ENCODE measurements around the gene CYP2U1. TPM values are rescaled to one million over a fixed set of nuclear protein-coding genes. Genes with fewer than 3 reads are reported as not detected.
A peak's percentile ranks its signal among the peaks of the same experiment; 100 is the strongest.
"Not testable (repeated sequence)": the region's sequence is repeated elsewhere in the genome, so short reads cannot be mapped to it uniquely, and the experiment has no call there.

The CYP2U1 gene
- total RNA-seq, 1 donor from 2014 or later: 4.4 TPM

DNA sequence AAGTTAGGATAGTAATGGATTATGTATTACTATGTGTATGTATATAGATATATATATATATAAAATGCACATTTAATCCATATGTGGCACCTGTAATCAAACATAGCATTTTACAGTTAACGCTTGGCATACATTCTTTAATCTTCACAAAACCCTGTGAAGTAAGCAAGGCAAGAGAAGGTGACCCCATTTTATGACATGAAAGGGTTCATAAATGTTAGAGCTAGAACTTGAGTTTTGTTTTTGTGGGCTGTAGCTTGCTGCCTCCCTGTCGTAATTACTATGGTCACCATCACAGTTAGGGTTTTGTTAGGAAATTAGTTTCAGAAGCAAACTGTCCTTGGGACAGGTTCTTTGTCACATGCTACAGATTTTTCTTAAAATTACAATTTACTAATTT is 13.8 kb upstream of the CYP2U1 start:
- Mint-ChIP-seq H3K9me3 (ENCODE audit: unreplicated experiment) (no peaks in the 10 kb centered on the region), H3K36me3 (ENCODE audit: unreplicated experiment) (no peaks in the 10 kb centered on the region), H3K27ac (ENCODE audit: unreplicated experiment) (no peak overlapping the region), H3K4me3 (ENCODE audit: unreplicated experiment) (no peak overlapping the region), H3K4me1 (ENCODE audit: low read depth, unreplicated experiment) (no peaks in the 10 kb centered on the region), H3K27me3 (ENCODE audit: unreplicated experiment) (no peaks in the 10 kb centered on the region)
- TF ChIP-seq, protein P1, sequence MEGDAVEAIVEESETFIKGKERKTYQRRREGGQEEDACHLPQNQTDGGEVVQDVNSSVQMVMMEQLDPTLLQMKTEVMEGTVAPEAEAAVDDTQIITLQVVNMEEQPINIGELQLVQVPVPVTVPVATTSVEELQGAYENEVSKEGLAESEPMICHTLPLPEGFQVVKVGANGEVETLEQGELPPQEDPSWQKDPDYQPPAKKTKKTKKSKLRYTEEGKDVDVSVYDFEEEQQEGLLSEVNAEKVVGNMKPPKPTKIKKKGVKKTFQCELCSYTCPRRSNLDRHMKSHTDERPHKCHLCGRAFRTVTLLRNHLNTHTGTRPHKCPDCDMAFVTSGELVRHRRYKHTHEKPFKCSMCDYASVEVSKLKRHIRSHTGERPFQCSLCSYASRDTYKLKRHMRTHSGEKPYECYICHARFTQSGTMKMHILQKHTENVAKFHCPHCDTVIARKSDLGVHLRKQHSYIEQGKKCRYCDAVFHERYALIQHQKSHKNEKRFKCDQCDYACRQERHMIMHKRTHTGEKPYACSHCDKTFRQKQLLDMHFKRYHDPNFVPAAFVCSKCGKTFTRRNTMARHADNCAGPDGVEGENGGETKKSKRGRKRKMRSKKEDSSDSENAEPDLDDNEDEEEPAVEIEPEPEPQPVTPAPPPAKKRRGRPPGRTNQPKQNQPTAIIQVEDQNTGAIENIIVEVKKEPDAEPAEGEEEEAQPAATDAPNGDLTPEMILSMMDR (IDR thresholded peaks at IDR 0.05; ENCODE audit: partially characterized antibody, unreplicated experiment): no peak
- no peak for DNase-seq

DNA sequence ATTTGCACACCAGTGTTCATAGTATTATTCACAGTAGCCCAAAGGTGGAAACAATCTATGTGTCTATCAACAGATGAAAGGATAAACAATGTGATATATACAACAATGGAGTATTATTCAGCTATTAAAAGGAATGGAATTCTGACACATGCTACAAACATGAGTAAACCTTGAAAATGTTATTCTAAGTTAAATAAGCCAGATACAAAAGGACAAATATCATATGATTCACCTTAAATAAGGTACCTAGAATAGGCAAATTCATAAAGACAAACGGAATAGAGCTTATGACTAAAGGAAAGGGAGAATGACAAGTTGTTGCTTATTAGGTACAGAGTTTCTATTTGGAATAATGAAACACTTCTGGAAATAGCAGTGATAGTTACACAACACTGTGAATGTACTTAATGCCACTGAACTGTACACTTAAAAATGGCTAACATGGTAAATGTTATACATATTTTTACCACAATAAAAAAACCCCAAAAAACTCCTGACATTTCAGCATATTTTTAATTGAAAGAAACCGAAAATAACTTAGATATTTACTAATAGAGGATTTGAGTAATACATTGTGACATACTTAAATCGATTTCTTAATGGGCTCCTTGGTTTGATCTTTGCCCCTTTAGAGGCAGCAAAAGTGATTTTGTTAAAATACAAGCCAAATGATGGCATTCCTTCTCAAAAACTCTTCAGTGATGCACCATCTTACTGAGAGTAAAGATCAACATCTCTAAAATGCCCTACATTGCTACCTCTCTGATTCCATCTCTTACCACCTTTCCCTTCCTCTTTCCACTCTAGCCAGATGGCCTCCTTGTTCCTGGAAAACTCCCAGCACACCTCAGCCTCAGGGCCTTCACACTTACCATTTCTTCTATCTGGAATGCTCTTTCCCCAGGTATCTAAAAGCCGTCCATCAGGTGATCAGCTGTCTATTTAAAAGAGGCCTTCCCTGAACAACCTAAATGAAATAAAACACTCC is 8.6 kb upstream of the CYP2U1 start:
- TF ChIP-seq, protein P1 (IDR thresholded peaks at IDR 0.05; ENCODE audit: partially characterized antibody, unreplicated experiment): no peak
- H3K4me1 Mint-ChIP-seq (ENCODE audit: low read depth, unreplicated experiment): no peaks in the 10 kb centered on the region
- H3K36me3 Mint-ChIP-seq (ENCODE audit: unreplicated experiment): no peaks in the 10 kb centered on the region
- no peaks in the 10 kb centered on the region for H3K9me3 Mint-ChIP-seq (ENCODE audit: unreplicated experiment)
- H3K27me3 Mint-ChIP-seq (ENCODE audit: unreplicated experiment): no peaks in the 10 kb centered on the region
- H3K4me3 Mint-ChIP-seq (ENCODE audit: unreplicated experiment): no peak overlapping the region
- DNase-seq: no peak
- no peak overlapping the region for H3K27ac Mint-ChIP-seq (ENCODE audit: unreplicated experiment)

DNA sequence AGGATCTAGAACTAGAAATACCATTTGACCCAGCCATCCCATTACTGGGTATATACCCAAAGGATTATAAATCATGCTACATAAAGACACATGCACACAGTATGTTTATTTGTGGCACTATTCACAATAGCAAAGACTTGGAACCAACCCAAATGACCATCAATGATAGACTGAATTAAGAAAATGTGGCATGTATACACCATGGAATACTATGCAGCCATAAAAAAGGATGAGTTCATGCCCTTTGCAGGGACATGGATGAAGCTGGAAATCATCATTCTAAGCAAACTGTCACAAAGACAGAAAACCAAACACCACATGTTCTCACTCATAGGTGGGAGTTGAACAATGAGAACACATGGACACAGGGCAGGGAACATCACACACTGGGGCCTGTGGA is 5.6 kb upstream of the CYP2U1 start:
- not testable (repeated sequence) for DNase-seq; H3K4me1 Mint-ChIP-seq (ENCODE audit: low read depth, unreplicated experiment); H3K36me3 Mint-ChIP-seq (ENCODE audit: unreplicated experiment); H3K27ac Mint-ChIP-seq (ENCODE audit: unreplicated experiment); H3K4me3 Mint-ChIP-seq (ENCODE audit: unreplicated experiment); H3K9me3 Mint-ChIP-seq (ENCODE audit: unreplicated experiment); H3K27me3 Mint-ChIP-seq (ENCODE audit: unreplicated experiment)

DNA sequence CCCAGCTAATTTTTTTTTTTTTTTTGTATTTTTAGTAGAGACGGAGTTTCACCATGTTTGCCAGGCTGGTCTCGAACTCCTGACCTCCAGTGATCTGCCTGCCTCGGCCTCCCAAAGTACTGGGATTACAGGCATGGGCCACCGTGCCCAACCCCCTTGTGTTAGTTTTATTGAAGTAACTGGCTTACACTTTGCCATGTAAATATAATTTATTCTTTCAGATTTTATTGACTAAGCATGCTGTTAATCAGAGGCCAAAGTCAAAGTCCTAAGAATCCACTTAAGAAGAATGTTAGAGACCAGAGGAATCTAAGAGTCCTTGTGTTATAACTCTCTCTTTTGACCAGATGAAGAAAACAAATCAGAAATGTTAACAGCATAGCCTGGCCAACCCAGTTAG is 4.5 kb upstream of the CYP2U1 start:
- H3K4me3 Mint-ChIP-seq (ENCODE audit: unreplicated experiment); H3K4me1 Mint-ChIP-seq (ENCODE audit: low read depth, unreplicated experiment); H3K36me3 Mint-ChIP-seq (ENCODE audit: unreplicated experiment); H3K9me3 Mint-ChIP-seq (ENCODE audit: unreplicated experiment); DNase-seq; H3K27ac Mint-ChIP-seq (ENCODE audit: unreplicated experiment); H3K27me3 Mint-ChIP-seq (ENCODE audit: unreplicated experiment): not testable (repeated sequence)

DNA sequence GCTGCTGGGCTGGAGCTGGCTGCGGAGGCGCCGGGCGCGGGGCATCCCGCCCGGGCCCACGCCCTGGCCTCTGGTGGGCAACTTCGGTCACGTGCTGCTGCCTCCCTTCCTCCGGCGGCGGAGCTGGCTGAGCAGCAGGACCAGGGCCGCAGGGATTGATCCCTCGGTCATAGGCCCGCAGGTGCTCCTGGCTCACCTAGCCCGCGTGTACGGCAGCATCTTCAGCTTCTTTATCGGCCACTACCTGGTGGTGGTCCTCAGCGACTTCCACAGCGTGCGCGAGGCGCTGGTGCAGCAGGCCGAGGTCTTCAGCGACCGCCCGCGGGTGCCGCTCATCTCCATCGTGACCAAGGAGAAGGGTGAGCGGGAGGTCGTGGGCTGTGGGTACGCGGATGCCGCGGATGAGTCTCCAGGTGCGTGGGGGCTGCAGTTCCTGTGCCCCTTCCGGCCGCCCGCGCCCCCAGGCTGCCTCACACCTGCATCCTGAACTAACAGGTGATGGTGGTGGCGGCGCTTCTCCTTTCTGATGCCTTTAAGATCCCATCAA is 499 bp downstream of the CYP2U1 start:
- H3K4me1 Mint-ChIP-seq (ENCODE audit: low read depth, unreplicated experiment): no peaks in the 10 kb centered on the region
- H3K9me3 Mint-ChIP-seq (ENCODE audit: unreplicated experiment): peaks cover 2% of the 10 kb centered on the region
- peaks cover 2% of the 10 kb centered on the region for H3K27me3 Mint-ChIP-seq (ENCODE audit: unreplicated experiment)
- no peak for DNase-seq
- no peak overlapping the region for H3K27ac Mint-ChIP-seq (ENCODE audit: unreplicated experiment)
- TF ChIP-seq, protein P1 (IDR thresholded peaks at IDR 0.05; ENCODE audit: partially characterized antibody, unreplicated experiment): no peak
- H3K4me3 Mint-ChIP-seq (ENCODE audit: unreplicated experiment): peak overlapping the region; percentile 89
- no peaks in the 10 kb centered on the region for H3K36me3 Mint-ChIP-seq (ENCODE audit: unreplicated experiment)

DNA sequence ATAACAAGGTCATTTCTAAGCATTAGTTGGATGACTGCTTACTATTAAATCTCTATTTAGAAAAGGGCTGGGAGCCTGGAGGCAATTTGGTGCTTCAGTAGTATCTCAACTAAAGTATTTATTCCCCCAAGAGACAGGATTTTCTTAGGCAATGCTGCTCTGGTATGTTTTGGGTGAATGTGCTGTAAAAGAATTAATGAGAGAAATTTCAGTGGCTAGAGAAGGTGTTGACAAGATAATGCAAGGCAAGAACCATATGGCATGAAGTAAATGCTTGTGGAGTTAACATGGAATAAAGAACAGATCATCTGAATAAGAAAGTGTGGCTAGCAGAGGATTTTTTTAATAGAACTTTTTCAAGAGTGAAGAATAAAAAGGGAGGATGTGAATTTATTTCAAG is 3.9 kb downstream of the CYP2U1 start:
- H3K27me3 Mint-ChIP-seq (ENCODE audit: unreplicated experiment): no peaks in the 10 kb centered on the region
- no peak for DNase-seq
- no peak overlapping the region for H3K27ac Mint-ChIP-seq (ENCODE audit: unreplicated experiment)
- peaks cover 2% of the 10 kb centered on the region for H3K9me3 Mint-ChIP-seq (ENCODE audit: unreplicated experiment)
- no peak overlapping the region for H3K4me3 Mint-ChIP-seq (ENCODE audit: unreplicated experiment)
- TF ChIP-seq, protein P1 (IDR thresholded peaks at IDR 0.05; ENCODE audit: partially characterized antibody, unreplicated experiment): no peak
- no peaks in the 10 kb centered on the region for H3K36me3 Mint-ChIP-seq (ENCODE audit: unreplicated experiment)
- no peaks in the 10 kb centered on the region for H3K4me1 Mint-ChIP-seq (ENCODE audit: low read depth, unreplicated experiment)
